ENCODE data around the gene LEFTY2. TPM values are rescaled to one million over a fixed set of nuclear protein-coding genes. Genes with fewer than 3 reads are reported as not detected.

The LEFTY2 gene
- polyA plus RNA-seq, 2 of the 4 experiments (the other 2 are of a cell fraction) = not detected

DNA sequence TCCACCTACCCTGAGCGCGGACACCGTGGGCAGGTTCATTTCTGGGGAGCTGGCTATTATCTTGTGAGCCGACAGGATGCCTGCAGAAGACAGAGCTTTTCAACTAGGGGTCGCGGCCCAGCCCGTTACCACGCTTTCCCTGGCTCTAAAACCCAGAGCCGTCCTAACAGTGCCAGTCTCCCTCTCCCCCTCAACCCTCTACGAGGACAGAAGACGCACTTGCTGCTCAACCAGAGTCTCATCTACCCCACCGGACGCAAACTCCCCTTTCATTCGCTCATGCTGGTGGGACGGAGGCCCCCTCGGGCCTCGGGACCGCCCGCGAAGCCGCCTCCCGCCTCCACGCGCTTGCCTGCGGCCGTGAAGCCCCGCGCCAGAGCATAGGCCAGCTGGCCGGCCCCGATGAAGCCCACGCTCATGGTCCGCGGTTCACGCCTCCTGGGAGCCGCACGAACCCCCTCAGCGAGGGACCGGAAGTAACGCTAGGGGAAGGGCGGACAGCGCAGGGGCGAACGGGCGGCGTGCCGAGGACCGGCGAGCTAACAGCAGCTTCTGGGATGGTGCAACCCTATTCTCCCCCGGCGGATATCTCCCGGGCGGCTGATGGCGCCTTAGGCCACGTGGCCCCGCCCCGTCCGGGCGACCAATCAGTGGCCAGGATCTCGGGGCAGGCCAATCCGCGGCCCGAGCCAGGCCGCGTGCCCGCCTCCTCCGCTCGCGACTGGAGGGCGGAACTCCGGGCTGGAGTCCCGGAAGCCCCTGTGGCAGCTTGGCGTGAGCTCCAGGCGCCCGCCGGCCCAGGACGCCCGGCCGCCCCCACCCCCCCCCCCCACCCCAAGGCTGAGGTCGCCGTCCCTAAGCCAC, 17.1 kb downstream of the LEFTY2 start, which contains the start of gene PYCR2:
PYCR2 (minus strand) TSS at position 559 of the 864 bp plus-strand sequence; CDS start at position 419, 140 bp downstream.
- Histone ChIP-seq H3K4me1 (peaks cover 16% of the 10 kb centered on the region), H3K4me2 (peak within 1 kb of the TSS; percentile 96), H3K9me3 (no peaks in the 10 kb centered on the region), H3K27ac (peak within 1 kb of the TSS; percentile 98 to 99), H3K4me3 (peak within 1 kb of the TSS; percentile 89)
- ATAC-seq (peak; percentile 97 to 99), DNase-seq (ENCODE audit: low read depth in 1 of 2, low spot score in 1 of 2) (peak; percentile 95 to 98), FAIRE-seq (no peak)
- TF ChIP-seq, protein P1, sequence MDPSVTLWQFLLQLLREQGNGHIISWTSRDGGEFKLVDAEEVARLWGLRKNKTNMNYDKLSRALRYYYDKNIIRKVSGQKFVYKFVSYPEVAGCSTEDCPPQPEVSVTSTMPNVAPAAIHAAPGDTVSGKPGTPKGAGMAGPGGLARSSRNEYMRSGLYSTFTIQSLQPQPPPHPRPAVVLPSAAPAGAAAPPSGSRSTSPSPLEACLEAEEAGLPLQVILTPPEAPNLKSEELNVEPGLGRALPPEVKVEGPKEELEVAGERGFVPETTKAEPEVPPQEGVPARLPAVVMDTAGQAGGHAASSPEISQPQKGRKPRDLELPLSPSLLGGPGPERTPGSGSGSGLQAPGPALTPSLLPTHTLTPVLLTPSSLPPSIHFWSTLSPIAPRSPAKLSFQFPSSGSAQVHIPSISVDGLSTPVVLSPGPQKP (IDR thresholded peaks at IDR 0.05; ENCODE audit: low read depth, low read length) = 0 out of 2 replicates have a peak, but pooled peaks have one; percentile 31
- TF ChIP-seq RARB (CRISPR knock-in tag; IDR thresholded peaks at IDR 0.05) (no peak), ZSCAN20 (CRISPR knock-in tag; IDR thresholded peaks at IDR 0.05) (no peak), ZNF302 (CRISPR knock-in tag; IDR thresholded peaks at IDR 0.05) (no peak), POLR2A (IDR thresholded peaks at IDR 0.05; ENCODE audit: low read length) (peak; percentile 94), USF2 (IDR thresholded peaks at IDR 0.05) (peak; percentile 95), KDM5A (IDR thresholded peaks at IDR 0.05) (peak; percentile 65), SMC3 (IDR thresholded peaks at IDR 0.05) (0 out of 3 replicates have a peak, but pooled peaks have one; percentile 4), MYC (IDR thresholded peaks at IDR 0.05; ENCODE audit: borderline replicate concordance, low read length) (0 out of 2 replicates have a peak, but pooled peaks have one; percentile 46), PHF8 (IDR thresholded peaks at IDR 0.05; ENCODE audit: borderline replicate concordance, low read depth) (peak; percentile 95), CEBPB (IDR thresholded peaks at IDR 0.05) (peak; percentile 50 to 73; a peak in 3 of 4 replicates), JUN (IDR thresholded peaks at IDR 0.05) (peak; percentile 86 to 88), ATOH8 (CRISPR knock-in tag; IDR thresholded peaks at IDR 0.05; ENCODE audit: low read depth) (no peak), MAX (IDR thresholded peaks at IDR 0.05) (peak; percentile 92)
- TF ChIP-seq, protein P2, sequence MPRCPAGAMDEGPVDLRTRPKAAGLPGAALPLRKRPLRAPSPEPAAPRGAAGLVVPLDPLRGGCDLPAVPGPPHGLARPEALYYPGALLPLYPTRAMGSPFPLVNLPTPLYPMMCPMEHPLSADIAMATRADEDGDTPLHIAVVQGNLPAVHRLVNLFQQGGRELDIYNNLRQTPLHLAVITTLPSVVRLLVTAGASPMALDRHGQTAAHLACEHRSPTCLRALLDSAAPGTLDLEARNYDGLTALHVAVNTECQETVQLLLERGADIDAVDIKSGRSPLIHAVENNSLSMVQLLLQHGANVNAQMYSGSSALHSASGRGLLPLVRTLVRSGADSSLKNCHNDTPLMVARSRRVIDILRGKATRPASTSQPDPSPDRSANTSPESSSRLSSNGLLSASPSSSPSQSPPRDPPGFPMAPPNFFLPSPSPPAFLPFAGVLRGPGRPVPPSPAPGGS (IDR thresholded peaks at IDR 0.05) = peak; percentile 90; the same call in 2 of the 3 replicates
- TF ChIP-seq, protein P3, sequence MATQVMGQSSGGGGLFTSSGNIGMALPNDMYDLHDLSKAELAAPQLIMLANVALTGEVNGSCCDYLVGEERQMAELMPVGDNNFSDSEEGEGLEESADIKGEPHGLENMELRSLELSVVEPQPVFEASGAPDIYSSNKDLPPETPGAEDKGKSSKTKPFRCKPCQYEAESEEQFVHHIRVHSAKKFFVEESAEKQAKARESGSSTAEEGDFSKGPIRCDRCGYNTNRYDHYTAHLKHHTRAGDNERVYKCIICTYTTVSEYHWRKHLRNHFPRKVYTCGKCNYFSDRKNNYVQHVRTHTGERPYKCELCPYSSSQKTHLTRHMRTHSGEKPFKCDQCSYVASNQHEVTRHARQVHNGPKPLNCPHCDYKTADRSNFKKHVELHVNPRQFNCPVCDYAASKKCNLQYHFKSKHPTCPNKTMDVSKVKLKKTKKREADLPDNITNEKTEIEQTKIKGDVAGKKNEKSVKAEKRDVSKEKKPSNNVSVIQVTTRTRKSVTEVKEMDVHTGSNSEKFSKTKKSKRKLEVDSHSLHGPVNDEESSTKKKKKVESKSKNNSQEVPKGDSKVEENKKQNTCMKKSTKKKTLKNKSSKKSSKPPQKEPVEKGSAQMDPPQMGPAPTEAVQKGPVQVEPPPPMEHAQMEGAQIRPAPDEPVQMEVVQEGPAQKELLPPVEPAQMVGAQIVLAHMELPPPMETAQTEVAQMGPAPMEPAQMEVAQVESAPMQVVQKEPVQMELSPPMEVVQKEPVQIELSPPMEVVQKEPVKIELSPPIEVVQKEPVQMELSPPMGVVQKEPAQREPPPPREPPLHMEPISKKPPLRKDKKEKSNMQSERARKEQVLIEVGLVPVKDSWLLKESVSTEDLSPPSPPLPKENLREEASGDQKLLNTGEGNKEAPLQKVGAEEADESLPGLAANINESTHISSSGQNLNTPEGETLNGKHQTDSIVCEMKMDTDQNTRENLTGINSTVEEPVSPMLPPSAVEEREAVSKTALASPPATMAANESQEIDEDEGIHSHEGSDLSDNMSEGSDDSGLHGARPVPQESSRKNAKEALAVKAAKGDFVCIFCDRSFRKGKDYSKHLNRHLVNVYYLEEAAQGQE (IDR thresholded peaks at IDR 0.05) = no peak
- TF ChIP-seq, protein P4, sequence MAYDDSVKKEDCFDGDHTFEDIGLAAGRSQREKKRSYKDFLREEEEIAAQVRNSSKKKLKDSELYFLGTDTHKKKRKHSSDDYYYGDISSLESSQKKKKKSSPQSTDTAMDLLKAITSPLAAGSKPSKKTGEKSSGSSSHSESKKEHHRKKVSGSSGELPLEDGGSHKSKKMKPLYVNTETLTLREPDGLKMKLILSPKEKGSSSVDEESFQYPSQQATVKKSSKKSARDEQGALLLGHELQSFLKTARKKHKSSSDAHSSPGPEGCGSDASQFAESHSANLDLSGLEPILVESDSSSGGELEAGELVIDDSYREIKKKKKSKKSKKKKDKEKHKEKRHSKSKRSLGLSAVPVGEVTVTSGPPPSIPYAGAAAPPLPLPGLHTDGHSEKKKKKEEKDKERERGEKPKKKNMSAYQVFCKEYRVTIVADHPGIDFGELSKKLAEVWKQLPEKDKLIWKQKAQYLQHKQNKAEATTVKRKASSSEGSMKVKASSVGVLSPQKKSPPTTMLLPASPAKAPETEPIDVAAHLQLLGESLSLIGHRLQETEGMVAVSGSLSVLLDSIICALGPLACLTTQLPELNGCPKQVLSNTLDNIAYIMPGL (CRISPR knock-in tag; IDR thresholded peaks at IDR 0.05; ENCODE audit: borderline replicate concordance) = no peak
- TF ChIP-seq, protein P5, sequence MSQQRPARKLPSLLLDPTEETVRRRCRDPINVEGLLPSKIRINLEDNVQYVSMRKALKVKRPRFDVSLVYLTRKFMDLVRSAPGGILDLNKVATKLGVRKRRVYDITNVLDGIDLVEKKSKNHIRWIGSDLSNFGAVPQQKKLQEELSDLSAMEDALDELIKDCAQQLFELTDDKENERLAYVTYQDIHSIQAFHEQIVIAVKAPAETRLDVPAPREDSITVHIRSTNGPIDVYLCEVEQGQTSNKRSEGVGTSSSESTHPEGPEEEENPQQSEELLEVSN (IDR thresholded peaks at IDR 0.05; ENCODE audit: borderline replicate concordance, low read depth) = peak; percentile 79
- WGBS (ENCODE audit: missing lambda C conversion rate) = 3% methylated on average over 12 of the region's 80 CpGs
- ChIA-PET CTCF (interaction anchor here (0.6 to 6.2 kb wide), 9 partner anchors 9 to 449 kb away, joined by 3 to 54 read pairs (median 4); partner anchors contain the start of gene EPHX1), POLR2A (interaction anchor here (0.6 to 1.9 kb wide), 19 partner anchors 8 to 497 kb away, joined by 3 to 14 read pairs (median 6); partner anchors contain the start of genes ENAH, H3-3A, SDE2 and SRP9)

All from A549 (cell line).